ENCODE results near the gene FIP1L1. TPM values are rescaled to one million over a fixed set of nuclear protein-coding genes. Genes with fewer than 3 reads are reported as not detected.

The FIP1L1 gene
- polyA plus RNA-seq, 1 of the 3 experiments (the other 2 are of a cell fraction), result 20.3 TPM

DNA sequence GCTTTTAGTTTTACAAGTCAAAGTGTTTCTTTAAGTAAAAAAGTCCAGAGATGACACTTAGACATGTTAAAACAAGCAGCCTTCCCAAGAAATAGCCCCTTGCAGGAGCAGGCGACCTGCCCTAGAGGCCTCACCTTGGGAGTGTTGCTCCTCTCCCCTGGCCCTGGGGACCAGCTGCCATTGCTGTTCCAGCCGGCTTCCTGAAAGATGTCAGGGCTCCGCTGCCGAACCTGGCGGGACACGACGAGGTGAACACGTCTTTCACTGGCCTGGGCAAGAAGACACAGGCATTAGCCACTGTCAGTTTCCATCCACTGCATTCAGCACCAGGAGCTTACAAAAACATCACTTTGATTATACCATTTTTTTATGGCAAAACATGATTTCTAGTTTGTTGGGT lies 104.1 kb downstream of the FIP1L1 start:
- no peaks in the 10 kb centered on the region for H3K36me3 ChIP-seq (replicated peaks in 1 of 2; ENCODE audit: control insufficient read depth in 1 of 2, insufficient read depth in 2 of 2, low read length in 1 of 2)
- no peaks in the 10 kb centered on the region for H3K27me3 ChIP-seq (ENCODE audit: insufficient read depth)
- H3K27ac ChIP-seq (ENCODE audit: low read depth in 2 of 2, low read length in 1 of 2), result peak overlapping the region in 1 of 2 experiments; percentile 95; a peak in 1 of 4 replicates
- peaks cover 26% of the 10 kb centered on the region for H3F3A ChIP-seq (replicated peaks; ENCODE audit: insufficient read depth)
- ChIA-PET CTCF (interaction anchor here (0.9 to 6.6 kb wide), 2 partner anchors 9 to 427 kb away, joined by 3 to 36 read pairs; no protein-coding TSS in a partner anchor), POLR2A (no interaction called here)
- no peaks in the 10 kb centered on the region for H4K20me1 ChIP-seq (ENCODE audit: insufficient read depth)
- H3K9ac ChIP-seq, result no peak overlapping the region
- H3K4me3 ChIP-seq (ENCODE audit: low read depth in 2 of 2, low read length in 1 of 2), result no peak overlapping the region
- DNase-seq, result no peak
- no peaks in the 10 kb centered on the region for H3K9me3 ChIP-seq
- H3K79me2 ChIP-seq (ENCODE audit: insufficient read depth), result no peaks in the 10 kb centered on the region
- TF ChIP-seq RAD21 (IDR thresholded peaks at IDR 0.05; ENCODE audit: low read length), result no peak
- TF ChIP-seq, protein P1, sequence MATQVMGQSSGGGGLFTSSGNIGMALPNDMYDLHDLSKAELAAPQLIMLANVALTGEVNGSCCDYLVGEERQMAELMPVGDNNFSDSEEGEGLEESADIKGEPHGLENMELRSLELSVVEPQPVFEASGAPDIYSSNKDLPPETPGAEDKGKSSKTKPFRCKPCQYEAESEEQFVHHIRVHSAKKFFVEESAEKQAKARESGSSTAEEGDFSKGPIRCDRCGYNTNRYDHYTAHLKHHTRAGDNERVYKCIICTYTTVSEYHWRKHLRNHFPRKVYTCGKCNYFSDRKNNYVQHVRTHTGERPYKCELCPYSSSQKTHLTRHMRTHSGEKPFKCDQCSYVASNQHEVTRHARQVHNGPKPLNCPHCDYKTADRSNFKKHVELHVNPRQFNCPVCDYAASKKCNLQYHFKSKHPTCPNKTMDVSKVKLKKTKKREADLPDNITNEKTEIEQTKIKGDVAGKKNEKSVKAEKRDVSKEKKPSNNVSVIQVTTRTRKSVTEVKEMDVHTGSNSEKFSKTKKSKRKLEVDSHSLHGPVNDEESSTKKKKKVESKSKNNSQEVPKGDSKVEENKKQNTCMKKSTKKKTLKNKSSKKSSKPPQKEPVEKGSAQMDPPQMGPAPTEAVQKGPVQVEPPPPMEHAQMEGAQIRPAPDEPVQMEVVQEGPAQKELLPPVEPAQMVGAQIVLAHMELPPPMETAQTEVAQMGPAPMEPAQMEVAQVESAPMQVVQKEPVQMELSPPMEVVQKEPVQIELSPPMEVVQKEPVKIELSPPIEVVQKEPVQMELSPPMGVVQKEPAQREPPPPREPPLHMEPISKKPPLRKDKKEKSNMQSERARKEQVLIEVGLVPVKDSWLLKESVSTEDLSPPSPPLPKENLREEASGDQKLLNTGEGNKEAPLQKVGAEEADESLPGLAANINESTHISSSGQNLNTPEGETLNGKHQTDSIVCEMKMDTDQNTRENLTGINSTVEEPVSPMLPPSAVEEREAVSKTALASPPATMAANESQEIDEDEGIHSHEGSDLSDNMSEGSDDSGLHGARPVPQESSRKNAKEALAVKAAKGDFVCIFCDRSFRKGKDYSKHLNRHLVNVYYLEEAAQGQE (IDR thresholded peaks at IDR 0.05; ENCODE audit: low read depth, low read length), result no peak
- TF ChIP-seq RCOR1 (IDR thresholded peaks at IDR 0.05; ENCODE audit: low read length), result no peak
- no peak for TF ChIP-seq GABPA (IDR thresholded peaks at IDR 0.05; ENCODE audit: low read depth)
- no peak for TF ChIP-seq TEAD4 (IDR thresholded peaks at IDR 0.05; ENCODE audit: borderline replicate concordance, insufficient read depth)
- TF ChIP-seq SMC3 (IDR thresholded peaks at IDR 0.05; ENCODE audit: low read depth, low read length), result no peak
- TF ChIP-seq, protein P2, sequence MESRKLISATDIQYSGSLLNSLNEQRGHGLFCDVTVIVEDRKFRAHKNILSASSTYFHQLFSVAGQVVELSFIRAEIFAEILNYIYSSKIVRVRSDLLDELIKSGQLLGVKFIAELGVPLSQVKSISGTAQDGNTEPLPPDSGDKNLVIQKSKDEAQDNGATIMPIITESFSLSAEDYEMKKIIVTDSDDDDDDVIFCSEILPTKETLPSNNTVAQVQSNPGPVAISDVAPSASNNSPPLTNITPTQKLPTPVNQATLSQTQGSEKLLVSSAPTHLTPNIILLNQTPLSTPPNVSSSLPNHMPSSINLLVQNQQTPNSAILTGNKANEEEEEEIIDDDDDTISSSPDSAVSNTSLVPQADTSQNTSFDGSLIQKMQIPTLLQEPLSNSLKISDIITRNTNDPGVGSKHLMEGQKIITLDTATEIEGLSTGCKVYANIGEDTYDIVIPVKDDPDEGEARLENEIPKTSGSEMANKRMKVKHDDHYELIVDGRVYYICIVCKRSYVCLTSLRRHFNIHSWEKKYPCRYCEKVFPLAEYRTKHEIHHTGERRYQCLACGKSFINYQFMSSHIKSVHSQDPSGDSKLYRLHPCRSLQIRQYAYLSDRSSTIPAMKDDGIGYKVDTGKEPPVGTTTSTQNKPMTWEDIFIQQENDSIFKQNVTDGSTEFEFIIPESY (IDR thresholded peaks at IDR 0.05; ENCODE audit: borderline replicate concordance, low read depth), result no peak
- WGBS (ENCODE audit: low lambda C conversion rate), result 98% methylated on average over 8 of the region's 8 CpGs
- H2AFZ ChIP-seq (ENCODE audit: low read depth), result no peak overlapping the region
- no peak overlapping the region for H3K4me2 ChIP-seq
- no peaks in the 10 kb centered on the region for H3K9me2 ChIP-seq
- H3K4me1 ChIP-seq (ENCODE audit: control insufficient read depth in 1 of 2, insufficient read depth in 2 of 2, low read depth in 1 of 2, low read length in 1 of 2), result peaks cover 0 to 9% of the 10 kb centered on the region in 2 experiments; a peak in 2 of 4 replicates

DNA sequence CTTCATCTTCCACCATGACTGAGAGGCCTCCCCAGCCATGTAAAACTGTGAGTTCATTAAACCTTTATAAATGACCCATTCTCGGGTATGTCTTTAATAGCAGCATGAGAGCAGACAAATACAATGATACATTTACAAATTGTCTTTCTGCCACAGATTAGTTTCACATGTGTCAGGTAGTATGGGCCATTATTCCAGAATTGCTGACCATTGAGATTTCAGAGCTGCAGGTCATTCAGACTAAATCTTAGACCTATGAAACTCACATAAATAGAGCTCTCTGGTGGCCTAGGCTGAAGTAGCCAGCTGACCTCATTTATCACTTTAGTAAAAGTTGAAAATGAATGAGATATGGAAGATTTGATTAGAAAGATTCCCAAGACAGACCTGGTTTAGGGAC lies 105.8 kb downstream of the FIP1L1 start:
- no peak overlapping the region for H3K9ac ChIP-seq
- CTCF ChIA-PET, result interaction anchor here (6.6 kb wide), 1 partner anchor 8 kb away, joined by 36 read pairs; no protein-coding TSS in a partner anchor
- H3K36me3 ChIP-seq (replicated peaks in 1 of 2; ENCODE audit: control insufficient read depth in 1 of 2, insufficient read depth in 2 of 2, low read length in 1 of 2), result no peaks in the 10 kb centered on the region
- no peaks in the 10 kb centered on the region for H3K27me3 ChIP-seq (ENCODE audit: insufficient read depth)
- peaks cover 21% of the 10 kb centered on the region for H3F3A ChIP-seq (replicated peaks; ENCODE audit: insufficient read depth)
- H3K4me2 ChIP-seq, result no peak overlapping the region
- H3K79me2 ChIP-seq (ENCODE audit: insufficient read depth), result no peaks in the 10 kb centered on the region
- H2AFZ ChIP-seq (ENCODE audit: low read depth), result no peak overlapping the region
- POLR2A ChIA-PET, result no interaction called here
- H3K4me1 ChIP-seq (ENCODE audit: control insufficient read depth in 1 of 2, insufficient read depth in 2 of 2, low read depth in 1 of 2, low read length in 1 of 2), result peaks cover 0 to 4% of the 10 kb centered on the region in 2 experiments; a peak in 1 of 4 replicates
- H3K27ac ChIP-seq (ENCODE audit: low read depth in 2 of 2, low read length in 1 of 2), result no peak overlapping the region
- H3K9me2 ChIP-seq, result no peaks in the 10 kb centered on the region
- no peak overlapping the region for H3K4me3 ChIP-seq (ENCODE audit: low read depth in 2 of 2, low read length in 1 of 2)
- WGBS (ENCODE audit: low lambda C conversion rate), result 81% methylated on average over 1 of the region's 1 CpG
- no peaks in the 10 kb centered on the region for H4K20me1 ChIP-seq (ENCODE audit: insufficient read depth)
- DNase-seq, result no peak
- H3K9me3 ChIP-seq, result no peaks in the 10 kb centered on the region
- no peak for TF ChIP-seq POLR2AphosphoS5 (IDR thresholded peaks at IDR 0.05; ENCODE audit: low read depth, low read length)
- TF ChIP-seq, protein P3, sequence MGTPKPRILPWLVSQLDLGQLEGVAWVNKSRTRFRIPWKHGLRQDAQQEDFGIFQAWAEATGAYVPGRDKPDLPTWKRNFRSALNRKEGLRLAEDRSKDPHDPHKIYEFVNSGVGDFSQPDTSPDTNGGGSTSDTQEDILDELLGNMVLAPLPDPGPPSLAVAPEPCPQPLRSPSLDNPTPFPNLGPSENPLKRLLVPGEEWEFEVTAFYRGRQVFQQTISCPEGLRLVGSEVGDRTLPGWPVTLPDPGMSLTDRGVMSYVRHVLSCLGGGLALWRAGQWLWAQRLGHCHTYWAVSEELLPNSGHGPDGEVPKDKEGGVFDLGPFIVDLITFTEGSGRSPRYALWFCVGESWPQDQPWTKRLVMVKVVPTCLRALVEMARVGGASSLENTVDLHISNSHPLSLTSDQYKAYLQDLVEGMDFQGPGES (IDR thresholded peaks at IDR 0.05; ENCODE audit: low read depth, low read length), result no peak
- TF ChIP-seq NRF1 (IDR thresholded peaks at IDR 0.05; ENCODE audit: low read depth, low read length), result no peak
- no peak for TF ChIP-seq GABPA (IDR thresholded peaks at IDR 0.05; ENCODE audit: low read depth)
- TF ChIP-seq TEAD4 (IDR thresholded peaks at IDR 0.05; ENCODE audit: borderline replicate concordance, insufficient read depth), result no peak
- TF ChIP-seq, protein P4, sequence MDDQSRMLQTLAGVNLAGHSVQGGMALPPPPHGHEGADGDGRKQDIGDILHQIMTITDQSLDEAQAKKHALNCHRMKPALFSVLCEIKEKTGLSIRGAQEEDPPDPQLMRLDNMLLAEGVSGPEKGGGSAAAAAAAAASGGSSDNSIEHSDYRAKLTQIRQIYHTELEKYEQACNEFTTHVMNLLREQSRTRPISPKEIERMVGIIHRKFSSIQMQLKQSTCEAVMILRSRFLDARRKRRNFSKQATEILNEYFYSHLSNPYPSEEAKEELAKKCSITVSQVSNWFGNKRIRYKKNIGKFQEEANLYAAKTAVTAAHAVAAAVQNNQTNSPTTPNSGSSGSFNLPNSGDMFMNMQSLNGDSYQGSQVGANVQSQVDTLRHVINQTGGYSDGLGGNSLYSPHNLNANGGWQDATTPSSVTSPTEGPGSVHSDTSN (IDR thresholded peaks at IDR 0.05), result no peak
- no peak for TF ChIP-seq NFIC (IDR thresholded peaks at IDR 0.05; ENCODE audit: borderline replicate concordance)
- no peak for TF ChIP-seq EZH2phosphoT487 (IDR thresholded peaks at IDR 0.05; ENCODE audit: borderline replicate concordance, low read depth)
- TF ChIP-seq, protein P1 (IDR thresholded peaks at IDR 0.05; ENCODE audit: low read depth, low read length), result no peak
- TF ChIP-seq SIN3A (IDR thresholded peaks at IDR 0.05; ENCODE audit: borderline replicate concordance, low read depth, low read length), result no peak
- no peak for TF ChIP-seq MXI1 (IDR thresholded peaks at IDR 0.05; ENCODE audit: low read depth, low read length)
